WI38 (cell line): ENCODE measurements around the gene KCNS3.

Experiments used
- H3K4me3 ChIP-seq: 2 replicates; pipeline ENCODE4 v1.5.1; 2011; ENCODE audit warnings: low read depth, mild to moderate bottlenecking, control low read depth, low read length
- TF ChIP-seq, protein P1 (sequence below): IDR thresholded peaks from 2 replicates; pipeline ENCODE4 v1.5.1; 2012; ENCODE audit warnings: low read depth, mild to moderate bottlenecking, control low read depth, low read length

KCNS3 gene

DNA sequence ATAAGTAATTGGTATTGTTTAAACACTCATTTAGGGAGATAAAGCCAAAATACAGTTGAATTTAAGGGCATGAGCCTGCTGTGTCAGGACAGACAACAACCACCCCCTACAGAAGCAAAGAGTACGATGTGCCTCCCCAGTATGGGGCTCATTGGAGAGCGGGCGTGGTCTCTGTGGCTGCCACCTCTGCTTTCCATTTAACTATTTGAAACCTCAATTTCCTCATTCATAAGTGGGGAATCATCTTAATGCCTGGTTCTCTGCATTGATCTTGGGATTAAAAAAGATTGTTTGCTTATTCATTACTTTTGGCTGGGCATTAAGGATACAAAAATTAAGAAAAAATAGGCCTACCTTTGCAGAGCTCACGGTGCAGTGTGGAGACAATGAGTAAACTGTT, 21.4 kb downstream of the KCNS3 start:
- H3K4me3 ChIP-seq, result no peak overlapping the region
- TF ChIP-seq, protein P1, sequence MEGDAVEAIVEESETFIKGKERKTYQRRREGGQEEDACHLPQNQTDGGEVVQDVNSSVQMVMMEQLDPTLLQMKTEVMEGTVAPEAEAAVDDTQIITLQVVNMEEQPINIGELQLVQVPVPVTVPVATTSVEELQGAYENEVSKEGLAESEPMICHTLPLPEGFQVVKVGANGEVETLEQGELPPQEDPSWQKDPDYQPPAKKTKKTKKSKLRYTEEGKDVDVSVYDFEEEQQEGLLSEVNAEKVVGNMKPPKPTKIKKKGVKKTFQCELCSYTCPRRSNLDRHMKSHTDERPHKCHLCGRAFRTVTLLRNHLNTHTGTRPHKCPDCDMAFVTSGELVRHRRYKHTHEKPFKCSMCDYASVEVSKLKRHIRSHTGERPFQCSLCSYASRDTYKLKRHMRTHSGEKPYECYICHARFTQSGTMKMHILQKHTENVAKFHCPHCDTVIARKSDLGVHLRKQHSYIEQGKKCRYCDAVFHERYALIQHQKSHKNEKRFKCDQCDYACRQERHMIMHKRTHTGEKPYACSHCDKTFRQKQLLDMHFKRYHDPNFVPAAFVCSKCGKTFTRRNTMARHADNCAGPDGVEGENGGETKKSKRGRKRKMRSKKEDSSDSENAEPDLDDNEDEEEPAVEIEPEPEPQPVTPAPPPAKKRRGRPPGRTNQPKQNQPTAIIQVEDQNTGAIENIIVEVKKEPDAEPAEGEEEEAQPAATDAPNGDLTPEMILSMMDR, result no peak

DNA sequence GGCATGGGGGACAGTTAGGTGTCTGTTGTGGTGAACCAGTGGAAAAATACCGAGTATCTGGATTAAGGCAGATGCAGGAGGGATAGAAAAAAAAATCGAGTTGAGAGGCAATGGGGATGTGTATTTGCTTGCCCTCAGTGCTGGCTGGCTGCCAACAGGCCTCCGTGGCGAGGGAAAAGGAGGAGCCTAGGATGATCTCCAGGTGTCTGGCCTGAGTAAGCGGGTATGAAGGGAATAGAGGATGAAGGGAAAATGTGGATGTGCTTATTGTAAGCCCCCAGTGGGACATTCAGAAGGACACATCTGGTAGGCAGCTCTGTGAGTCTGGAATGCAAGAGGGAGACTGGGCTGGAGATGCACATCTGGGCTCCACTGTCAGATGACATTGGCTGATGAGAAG, 22.8 kb downstream of the KCNS3 start:
- TF ChIP-seq, protein P1, result no peak
- H3K4me3 ChIP-seq, result no peak overlapping the region

DNA sequence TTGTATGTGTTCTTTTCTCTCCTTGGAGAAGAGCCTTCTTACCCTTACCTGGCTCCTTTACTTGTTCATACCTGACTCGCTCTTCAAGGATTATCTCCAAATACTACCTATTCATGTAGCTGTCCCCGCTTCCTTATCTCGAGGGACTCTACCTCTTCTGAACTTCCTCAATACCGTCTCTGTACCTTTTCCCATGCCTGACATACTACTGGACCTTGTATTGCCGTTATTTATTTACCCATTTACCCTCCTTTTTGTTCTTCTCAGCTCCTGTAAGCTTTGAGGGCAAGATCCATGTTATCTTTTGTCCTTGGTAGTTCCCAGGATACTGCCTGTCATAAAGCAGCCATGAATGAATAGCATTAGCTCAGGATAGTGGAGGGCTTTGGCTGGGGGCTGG, 32.5 kb downstream of the KCNS3 start:
- no peak overlapping the region for H3K4me3 ChIP-seq
- TF ChIP-seq, protein P1, result no peak

- TF ChIP-seq, protein P1, result no peak
- no peak overlapping the region for H3K4me3 ChIP-seq
Measured at GRCh38 chr2:17911491-17912260, 33.2 kb downstream of the KCNS3 start.

DNA sequence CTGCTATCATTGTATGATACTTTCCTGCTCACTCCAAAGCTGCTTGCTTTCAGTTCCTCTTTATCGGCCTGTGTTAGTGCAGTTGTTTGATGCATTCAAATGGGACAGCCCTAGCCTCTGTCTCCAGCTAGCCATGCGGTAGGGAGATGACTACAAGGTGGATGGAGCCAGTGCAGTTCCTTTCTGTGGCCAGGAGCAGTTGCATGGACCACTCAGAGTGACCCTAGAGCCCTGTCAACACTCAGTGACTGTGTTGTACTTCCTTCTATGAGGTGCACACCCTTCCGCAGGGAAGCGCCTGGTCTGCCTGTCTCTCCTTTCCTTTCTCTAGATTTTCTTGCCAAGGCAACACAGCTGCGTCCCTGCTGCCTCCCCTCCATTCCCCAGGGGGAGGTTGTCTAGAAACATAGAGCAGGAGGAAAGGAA, 33.8 kb downstream of the KCNS3 start:
- no peak overlapping the region for H3K4me3 ChIP-seq
- TF ChIP-seq, protein P1, result no peak

GRCh38 chr2:17915099-17915498, 36.6 kb downstream of the KCNS3 start:
- H3K4me3 ChIP-seq, result no peak overlapping the region
- TF ChIP-seq, protein P1, result no peak

- no peak overlapping the region for H3K4me3 ChIP-seq
- TF ChIP-seq, protein P1, result no peak
Measured at GRCh38 chr2:17915811-17916518, 37.5 kb downstream of the KCNS3 start.
